Gastrocnemius medialis (tissue), 4 donors: Measurements from ENCODE around the gene CSTF1.

Source experiments
- POLR2A ChIP-seq, 2 donors: fragments of 450-650 bp; IDR thresholded peaks; one replicate each; pipeline ENCODE4 v1.6.1; 2017; ENCODE audit warnings: antibody characterized with exemption in 2 of 2, mild to moderate bottlenecking in 2 of 2, moderate library complexity in 2 of 2
- TF ChIP-seq, protein P1 (sequence below), 5 experiments: fragments of 450-650 bp in 3 of 5; fragments of 200-600 bp in 2 of 5; sonication (generic) in 2 of 5; IDR thresholded peaks in 4 of 5; conservative IDR thresholded peaks in 1 of 5; 1 replicate in 4 of 5; 2 replicates in 1 of 5; pipeline ENCODE4 v1.5.1; 2016 to 2019; ENCODE audit warnings: antibody characterized with exemption in 5 of 5, mild to moderate bottlenecking in 3 of 5, moderate library complexity in 3 of 5

DNA sequence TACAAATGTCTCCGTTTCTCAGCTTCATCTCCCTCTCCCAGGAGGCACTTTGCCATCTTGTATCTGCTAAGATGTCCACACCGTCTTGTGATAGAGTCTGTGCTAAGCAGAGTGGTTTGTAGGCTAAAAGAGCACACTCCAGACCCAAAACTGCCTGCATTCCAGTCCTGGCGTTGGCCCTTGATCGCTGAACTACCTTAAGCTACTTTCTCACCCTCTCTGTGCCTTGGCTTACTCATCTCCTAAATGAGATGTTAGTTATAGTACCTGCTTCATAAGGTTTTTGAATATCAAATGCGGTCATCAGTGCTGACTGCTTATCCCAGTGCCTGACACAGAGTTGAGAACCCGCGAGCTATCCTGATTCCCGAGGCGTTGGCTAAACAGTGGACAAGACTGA lies 33.6 kb downstream of the CSTF1 start:
- TF ChIP-seq POLR2A (IDR thresholded peaks at IDR 0.05) = no peak
- TF ChIP-seq, protein P1, sequence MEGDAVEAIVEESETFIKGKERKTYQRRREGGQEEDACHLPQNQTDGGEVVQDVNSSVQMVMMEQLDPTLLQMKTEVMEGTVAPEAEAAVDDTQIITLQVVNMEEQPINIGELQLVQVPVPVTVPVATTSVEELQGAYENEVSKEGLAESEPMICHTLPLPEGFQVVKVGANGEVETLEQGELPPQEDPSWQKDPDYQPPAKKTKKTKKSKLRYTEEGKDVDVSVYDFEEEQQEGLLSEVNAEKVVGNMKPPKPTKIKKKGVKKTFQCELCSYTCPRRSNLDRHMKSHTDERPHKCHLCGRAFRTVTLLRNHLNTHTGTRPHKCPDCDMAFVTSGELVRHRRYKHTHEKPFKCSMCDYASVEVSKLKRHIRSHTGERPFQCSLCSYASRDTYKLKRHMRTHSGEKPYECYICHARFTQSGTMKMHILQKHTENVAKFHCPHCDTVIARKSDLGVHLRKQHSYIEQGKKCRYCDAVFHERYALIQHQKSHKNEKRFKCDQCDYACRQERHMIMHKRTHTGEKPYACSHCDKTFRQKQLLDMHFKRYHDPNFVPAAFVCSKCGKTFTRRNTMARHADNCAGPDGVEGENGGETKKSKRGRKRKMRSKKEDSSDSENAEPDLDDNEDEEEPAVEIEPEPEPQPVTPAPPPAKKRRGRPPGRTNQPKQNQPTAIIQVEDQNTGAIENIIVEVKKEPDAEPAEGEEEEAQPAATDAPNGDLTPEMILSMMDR (IDR thresholded peaks at IDR 0.05 in 4 of 5, conservative IDR thresholded peaks at IDR 0.05 in 1 of 5) = no peak
